A673 (cell line): ENCODE results near the gene SH3GL3. TPM values are rescaled to one million over a fixed set of nuclear protein-coding genes. Genes with fewer than 3 reads are reported as not detected.

Source experiments
- BruUV-seq: library from RNA; stranded (reverse); fragments of 400-500 nt; replicated peaks from 2 replicates; lab custom pipeline; 2021; lab: Mats Ljungman, UMichigan
- CTCF ChIA-PET: fragments of 300-600 bp; sonication (Branson Sonifier 250); formaldehyde crosslinking; loops from one replicate; lab custom pipeline; 2022; ENCODE audit warnings: antibody characterized with exemption; lab: Charles Lee
- POLR2A ChIA-PET: fragments of 300-600 bp; sonication (Branson Sonifier 250); formaldehyde crosslinking; loops from one replicate; lab custom pipeline; 2022; ENCODE audit warnings: antibody characterized with exemption; ENCODE audit not compliant: low non-redundant PET; lab: Charles Lee
- DNase-seq: peaks from one replicate; pipeline ENCODE4 v3.0.0-alpha.2; 2015; ENCODE audit warnings: low spot score
- H3K27ac ChIP-seq: fragments of 200-600 bp; sonication (generic); 2 replicates; pipeline ENCODE4 v1.5.1; 2016; ENCODE audit warnings: mixed run types, low read depth, mild to moderate bottlenecking, mixed read lengths, antibody characterized with exemption, low read length; ENCODE audit not compliant: poor library complexity, severe bottlenecking
- H3K27me3 ChIP-seq: fragments of 200-600 bp; sonication (generic); replicated peaks from 2 replicates; pipeline ENCODE4 v1.6.1; 2017; ENCODE audit warnings: mixed run types, low read depth, mild to moderate bottlenecking, mixed read lengths, antibody characterized with exemption, low read length; ENCODE audit not compliant: insufficient read depth, poor library complexity
- H3K36me3 ChIP-seq: fragments of 200-600 bp; sonication (generic); 2 replicates; pipeline ENCODE4 v1.6.1; 2016; ENCODE audit warnings: mixed run types, mild to moderate bottlenecking, mixed read lengths, antibody characterized with exemption, low read length; ENCODE audit not compliant: insufficient read depth, poor library complexity, severe bottlenecking
- H3K4me1 ChIP-seq: fragments of 200-600 bp; sonication (generic); 2 replicates; pipeline ENCODE4 v1.6.1; 2017; ENCODE audit warnings: mixed run types, mild to moderate bottlenecking, mixed read lengths, antibody characterized with exemption, low read length; ENCODE audit not compliant: insufficient read depth, poor library complexity, severe bottlenecking
- H3K4me3 ChIP-seq: fragments of 200-600 bp; sonication (generic); 2 replicates; pipeline ENCODE4 v1.5.1; 2016; ENCODE audit warnings: low read depth, mixed run types, mild to moderate bottlenecking, mixed read lengths, low read length; ENCODE audit not compliant: poor library complexity, severe bottlenecking
- H3K9me3 ChIP-seq: fragments of 200-600 bp; sonication (generic); 2 replicates; pipeline ENCODE4 v1.6.1; 2016; ENCODE audit warnings: mixed run types, low read depth, mild to moderate bottlenecking, mixed read lengths, antibody characterized with exemption, low read length; ENCODE audit not compliant: poor library complexity, severe bottlenecking
- EZH2 ChIP-seq: fragments of 200-600 bp; sonication (generic); IDR thresholded peaks from 2 replicates; pipeline ENCODE4 v1.6.1; 2017; ENCODE audit warnings: borderline replicate concordance, low read depth, mild to moderate bottlenecking, mixed read lengths, antibody characterized with exemption, low read length; ENCODE audit not compliant: poor library complexity, severe bottlenecking
- intact Hi-C: fragments of 100-400 bp; cut with micrococcal nuclease; formaldehyde crosslinking; loops from one replicate; pipeline ENCODE4 v1.10.0; 2022; ENCODE audit not compliant: unreplicated experiment
- total RNA-seq: library from RNA; stranded (reverse); gene quantifications from 2 replicates; pipeline ENCODE4 v1.2.3, GENCODE V29; 2021
- TF ChIP-seq, protein P1 (sequence below): fragments of 300-800, 200-600 bp; sonication (generic); conservative IDR thresholded peaks from 2 replicates; pipeline ENCODE4 v1.5.1; 2017; ENCODE audit warnings: low read depth, mild to moderate bottlenecking, antibody characterized with exemption, low read length, moderate library complexity, mixed read lengths

The SH3GL3 gene
- total RNA-seq, 1 experiment from 2014 or later = 25.6 TPM

DNA sequence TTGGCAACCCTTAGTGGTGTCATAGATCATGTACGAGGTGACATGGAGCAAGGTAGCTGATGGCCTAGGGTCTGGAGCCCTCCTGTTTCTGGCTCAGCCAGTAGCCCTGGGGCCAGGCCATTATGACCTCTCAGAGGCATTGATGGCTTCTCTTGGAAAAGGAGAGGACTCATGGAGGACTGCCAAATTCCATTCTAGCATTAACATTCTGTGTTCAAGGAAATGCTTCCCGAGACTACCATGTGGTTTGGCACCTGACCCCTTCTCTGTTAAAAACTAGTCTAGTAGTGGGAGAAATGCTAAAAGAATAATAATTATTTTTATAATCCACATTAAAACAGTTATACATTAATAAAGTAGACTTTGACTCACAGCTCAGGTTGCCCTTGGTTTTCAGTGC lies 166.6 kb downstream of the SH3GL3 start:
- TF ChIP-seq, protein P1, sequence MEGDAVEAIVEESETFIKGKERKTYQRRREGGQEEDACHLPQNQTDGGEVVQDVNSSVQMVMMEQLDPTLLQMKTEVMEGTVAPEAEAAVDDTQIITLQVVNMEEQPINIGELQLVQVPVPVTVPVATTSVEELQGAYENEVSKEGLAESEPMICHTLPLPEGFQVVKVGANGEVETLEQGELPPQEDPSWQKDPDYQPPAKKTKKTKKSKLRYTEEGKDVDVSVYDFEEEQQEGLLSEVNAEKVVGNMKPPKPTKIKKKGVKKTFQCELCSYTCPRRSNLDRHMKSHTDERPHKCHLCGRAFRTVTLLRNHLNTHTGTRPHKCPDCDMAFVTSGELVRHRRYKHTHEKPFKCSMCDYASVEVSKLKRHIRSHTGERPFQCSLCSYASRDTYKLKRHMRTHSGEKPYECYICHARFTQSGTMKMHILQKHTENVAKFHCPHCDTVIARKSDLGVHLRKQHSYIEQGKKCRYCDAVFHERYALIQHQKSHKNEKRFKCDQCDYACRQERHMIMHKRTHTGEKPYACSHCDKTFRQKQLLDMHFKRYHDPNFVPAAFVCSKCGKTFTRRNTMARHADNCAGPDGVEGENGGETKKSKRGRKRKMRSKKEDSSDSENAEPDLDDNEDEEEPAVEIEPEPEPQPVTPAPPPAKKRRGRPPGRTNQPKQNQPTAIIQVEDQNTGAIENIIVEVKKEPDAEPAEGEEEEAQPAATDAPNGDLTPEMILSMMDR = no peak
- TF ChIP-seq EZH2 = no peak
- ChIA-PET POLR2A (no interaction called here), CTCF (no interaction called here)
- no peak overlapping the region for H3K4me3 ChIP-seq
- H3K27me3 ChIP-seq = no peaks in the 10 kb centered on the region
- H3K4me1 ChIP-seq = no peaks in the 10 kb centered on the region
- H3K9me3 ChIP-seq = no peaks in the 10 kb centered on the region
- intact Hi-C loops = no loop called here
- no peaks in the 10 kb centered on the region for H3K36me3 ChIP-seq
- DNase-seq = no peak
- no TSS peak for BruUV-seq
- H3K27ac ChIP-seq = no peak overlapping the region

DNA sequence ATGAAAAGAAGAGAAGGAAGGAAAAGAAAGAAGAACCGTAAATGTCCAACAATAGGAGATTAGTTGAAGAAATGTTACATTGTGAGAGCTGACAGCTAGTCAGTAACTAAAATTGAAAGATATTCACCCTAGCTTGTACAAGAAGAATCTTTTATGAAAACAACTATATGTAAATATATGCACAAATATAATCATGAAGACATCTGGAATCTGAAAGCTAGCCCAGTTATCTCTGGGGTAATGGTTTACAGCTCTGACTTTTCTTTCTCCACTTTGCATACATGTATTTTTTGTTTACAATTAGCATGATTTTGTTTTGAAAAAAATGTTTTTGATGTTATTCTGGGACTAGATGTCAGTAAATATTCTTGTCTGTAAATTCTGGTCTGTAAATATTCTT lies 169.7 kb downstream of the SH3GL3 start:
- ChIA-PET POLR2A (no interaction called here), CTCF (no interaction called here)
- Histone ChIP-seq H3K27me3 (no peaks in the 10 kb centered on the region), H3K36me3 (no peaks in the 10 kb centered on the region), H3K27ac (no peak overlapping the region), H3K4me3 (no peak overlapping the region), H3K9me3 (no peaks in the 10 kb centered on the region), H3K4me1 (no peaks in the 10 kb centered on the region)
- no TSS peak for BruUV-seq
- DNase-seq = no peak
- intact Hi-C loops = no loop called here
- TF ChIP-seq, protein P1 = no peak
- no peak for TF ChIP-seq EZH2

DNA sequence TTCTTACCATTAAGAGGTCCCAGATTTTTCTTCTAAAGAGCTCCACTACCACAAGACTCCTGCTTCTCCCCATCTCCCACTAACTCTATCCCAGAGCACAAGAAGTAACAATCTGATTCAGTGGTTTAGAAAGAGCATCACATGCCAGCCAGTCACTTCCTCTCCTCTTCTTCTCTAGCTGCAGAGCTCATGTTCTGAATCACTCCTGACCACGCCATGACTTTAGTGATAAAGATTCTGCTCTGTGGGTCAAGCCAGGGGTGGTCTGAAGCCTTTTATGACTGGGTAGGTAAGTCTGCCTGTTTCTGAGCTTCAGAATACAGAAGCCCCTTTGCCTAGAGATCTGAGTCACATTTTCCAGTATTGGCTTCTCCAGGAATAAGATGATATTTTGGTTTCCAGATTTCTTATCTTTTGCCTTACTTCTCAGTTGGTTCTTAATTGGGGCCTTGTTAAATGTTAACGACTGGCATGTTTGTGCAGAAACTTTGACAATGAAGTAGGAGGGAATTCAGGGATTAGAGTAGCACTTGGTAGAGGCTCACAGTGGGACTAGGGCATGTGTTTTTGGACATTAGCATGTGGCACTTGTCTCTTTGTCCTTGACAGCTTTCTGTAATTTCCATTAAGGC lies 179.1 kb downstream of the SH3GL3 start:
- BruUV-seq = no TSS peak
- intact Hi-C loops = no loop called here
- H3K36me3 ChIP-seq = no peaks in the 10 kb centered on the region
- ChIA-PET POLR2A (no interaction called here), CTCF (no interaction called here)
- H3K4me1 ChIP-seq = no peaks in the 10 kb centered on the region
- H3K4me3 ChIP-seq = no peak overlapping the region
- no peaks in the 10 kb centered on the region for H3K9me3 ChIP-seq
- H3K27ac ChIP-seq = no peak overlapping the region
- no peak for DNase-seq
- TF ChIP-seq, protein P1 = no peak
- no peak for TF ChIP-seq EZH2
- no peaks in the 10 kb centered on the region for H3K27me3 ChIP-seq
